A549 (cell line): ENCODE results near the gene CMTM4. TPM values are rescaled to one million over a fixed set of nuclear protein-coding genes. Genes with fewer than 3 reads are reported as not detected.

ENCODE experiments used
- ATAC-seq, 2 experiments: fragments of 200-7000 bp in 1 of 2; fragments of >200 bp in 1 of 2; cut with Nextera tagmentation in 1 of 2; cut with Tn5 transposase in 1 of 2; 3 replicates each; pipeline versions ENCODE4 v1.8.0 to v1.9.1; 2018 to 2020; ENCODE audit warnings: mild to moderate bottlenecking in 1 of 2, moderate library complexity in 1 of 2
- CTCF ChIA-PET: fragments of 300-600 bp; sonication (Branson Sonifier 250); formaldehyde crosslinking; extraction: SDS; loops from one replicate; lab custom pipeline; 2021; ENCODE audit warnings: antibody characterized with exemption, inconsistent platforms; lab: Yijun Ruan, JAX
- POLR2A ChIA-PET: fragments of 350-600 bp; formaldehyde crosslinking; extraction: SDS; loops from one replicate; lab custom pipeline; 2021; ENCODE audit warnings: antibody characterized with exemption, inconsistent platforms; lab: Yijun Ruan, JAX
- DNase-seq, 2 experiments: peaks; one replicate each; pipeline versions ENCODE4 v3.0.0 to v3.0.0-alpha.2; 2011 to 2016; ENCODE audit warnings: low read depth in 1 of 2, low spot score in 1 of 2
- FAIRE-seq: peaks from 2 replicates; lab custom pipeline; 2011; peaks lifted over from hg19 to GRCh38; lab: Jason Lieb, UNC
- H3K27ac ChIP-seq, 2 experiments: fragments of >200 bp; sonication (Bioruptor Twin); formaldehyde crosslinking; 3 replicates each; pipeline ENCODE4 v1.5.1; 2016 to 2017
- H3K4me1 ChIP-seq: fragments of >200 bp; sonication (Bioruptor Twin); formaldehyde crosslinking; 3 replicates; pipeline ENCODE4 v1.6.1; 2016
- H3K4me2 ChIP-seq: fragments of >200 bp; sonication (Bioruptor Twin); formaldehyde crosslinking; 3 replicates; pipeline ENCODE4 v1.6.1; 2016
- H3K4me3 ChIP-seq: fragments of >200 bp; sonication (Bioruptor Twin); formaldehyde crosslinking; 3 replicates; pipeline ENCODE4 v1.5.1; 2016
- H3K9me3 ChIP-seq: fragments of >200 bp; sonication (Bioruptor Twin); formaldehyde crosslinking; 3 replicates; pipeline ENCODE4 v1.6.1; 2016
- BHLHE40 ChIP-seq: IDR thresholded peaks from 2 replicates; pipeline ENCODE4 v1.6.1; 2012; ENCODE audit warnings: low read depth, low read length, inconsistent platforms
- CBX2 ChIP-seq: fragments of 200-600 bp; sonication (generic); IDR thresholded peaks from 2 replicates; pipeline ENCODE4 v1.6.1; 2016; ENCODE audit warnings: low read depth, mild to moderate bottlenecking, borderline replicate concordance
- EHF ChIP-seq: fragments of 250-450 bp; sonication (Bioruptor Pico); IDR thresholded peaks from 2 replicates; pipeline ENCODE4 v1.5.0; 2020; ENCODE audit warnings: mild to moderate bottlenecking
- EHMT2 ChIP-seq: fragments of 200-600 bp; sonication (generic); IDR thresholded peaks from 2 replicates; pipeline ENCODE4 v1.6.1; 2016; ENCODE audit warnings: antibody characterized with exemption, low read depth, mild to moderate bottlenecking, moderate library complexity
- EP300 ChIP-seq, 2 experiments: fragments of >200 bp; sonication (Bioruptor Twin); formaldehyde crosslinking; IDR thresholded peaks; 2 replicates in 1 of 2; 3 replicates in 1 of 2; pipeline ENCODE4 v1.6.1; 2016 to 2017
- ESRRA ChIP-seq: fragments of 150-350 bp; IDR thresholded peaks from 2 replicates; pipeline ENCODE4 v1.6.1; 2014; ENCODE audit warnings: mild to moderate bottlenecking, low read length, borderline replicate concordance
- FOSL2 ChIP-seq, 2 experiments: fragments of 450-650 bp in 1 of 2; fragments of >200 bp in 1 of 2; sonication (Bioruptor Twin) in 1 of 2; formaldehyde crosslinking; IDR thresholded peaks; 2 replicates each; pipeline versions ENCODE4 v1.5.0 to v1.6.1; 2016 to 2020; ENCODE audit warnings: mild to moderate bottlenecking in 1 of 2, moderate library complexity in 1 of 2
- FOXS1 ChIP-seq: fragments of 250-450 bp; sonication (Bioruptor Pico); IDR thresholded peaks from 2 replicates; pipeline ENCODE4 v1.5.0; 2020; ENCODE audit warnings: mild to moderate bottlenecking, moderate library complexity
- GATA3 ChIP-seq: IDR thresholded peaks from 2 replicates; pipeline ENCODE4 v1.6.1; 2012; ENCODE audit warnings: borderline replicate concordance
- HOXA7 ChIP-seq: fragments of 250-450 bp; sonication (Bioruptor Pico); IDR thresholded peaks from 2 replicates; pipeline ENCODE4 v1.5.0; 2020; ENCODE audit warnings: mild to moderate bottlenecking, moderate library complexity
- JUNB ChIP-seq: fragments of >200 bp; sonication (Bioruptor Twin); formaldehyde crosslinking; IDR thresholded peaks from 2 replicates; pipeline ENCODE4 v1.6.1; 2016
- KDM5A ChIP-seq: fragments of 200-600 bp; sonication (generic); IDR thresholded peaks from 2 replicates; pipeline ENCODE4 v1.6.1; 2016; ENCODE audit warnings: antibody characterized with exemption, mild to moderate bottlenecking
- NFE2L2 ChIP-seq: fragments of 150-350 bp; conservative IDR thresholded peaks from 2 replicates; pipeline ENCODE4 v1.6.1; 2014; ENCODE audit warnings: low read length
- NR3C1 ChIP-seq: fragments of >200 bp; sonication (Bioruptor Twin); formaldehyde crosslinking; IDR thresholded peaks from 3 replicates; pipeline ENCODE4 v1.6.1; 2017
- RAD21 ChIP-seq, 2 experiments: fragments of >200 bp in 1 of 2; sonication (Bioruptor Twin) in 1 of 2; formaldehyde crosslinking in 1 of 2; IDR thresholded peaks in 1 of 2; conservative IDR thresholded peaks in 1 of 2; 2 replicates in 1 of 2; 3 replicates in 1 of 2; pipeline ENCODE4 v1.6.1; 2012 to 2018; ENCODE audit warnings: inconsistent platforms in 1 of 2
- ZFP36 ChIP-seq: fragments of 450-650 bp; IDR thresholded peaks from 2 replicates; pipeline ENCODE4 v1.6.1; 2014; ENCODE audit warnings: borderline replicate concordance; ENCODE audit not compliant: partially characterized antibody
- ZNF302 ChIP-seq: fragments of 250-450 bp; sonication (Bioruptor Pico); IDR thresholded peaks from 2 replicates; pipeline ENCODE4 v1.9.0; 2021; ENCODE audit warnings: inconsistent platforms, mild to moderate bottlenecking, moderate library complexity
- WGBS: methylation state at CpG from one replicate; pipeline ENCODE4 v1.1.6; 2017; ENCODE audit errors: missing lambda C conversion rate; 5-methylcytosine and 5-hydroxymethylcytosine counted together
- polyA plus RNA-seq, 4 experiments: library from polyadenylated mRNA; depleted of rRNA in 3 of 4; stranded (reverse); fragments of >200 nt; fragmentation: RNase III in 1 of 4; extraction: RNeasy Plus Mini Kit Qiagen cat#74134 plus additional on column Dnase treatment in 1 of 4; gene quantifications; 2 replicates in 3 of 4; 3 replicates in 1 of 4; pipeline ENCODE4 v1.2.3, GENCODE V29; 2011 to 2017
- TF ChIP-seq, protein P1 (sequence below): fragments of >200 bp; sonication (Bioruptor Twin); formaldehyde crosslinking; IDR thresholded peaks from 2 replicates; pipeline ENCODE4 v1.6.1; 2016
- TF ChIP-seq, protein P2 (sequence below): fragments of 250-450 bp; sonication (Bioruptor Pico); IDR thresholded peaks from 2 replicates; pipeline ENCODE4 v1.5.0; 2020; ENCODE audit warnings: low read depth, mild to moderate bottlenecking, moderate library complexity
- TF ChIP-seq, protein P3 (sequence below): fragments of >200 bp; sonication (Bioruptor Twin); formaldehyde crosslinking; IDR thresholded peaks from 3 replicates; pipeline ENCODE4 v1.6.1; 2016
- TF ChIP-seq, protein P4 (sequence below): IDR thresholded peaks from 2 replicates; pipeline ENCODE4 v1.6.1; 2012

Gene CMTM4
- polyA plus RNA-seq, 2 of the 4 experiments (the other 2 are of a cell fraction) = 24.8 to 58.6 TPM

DNA sequence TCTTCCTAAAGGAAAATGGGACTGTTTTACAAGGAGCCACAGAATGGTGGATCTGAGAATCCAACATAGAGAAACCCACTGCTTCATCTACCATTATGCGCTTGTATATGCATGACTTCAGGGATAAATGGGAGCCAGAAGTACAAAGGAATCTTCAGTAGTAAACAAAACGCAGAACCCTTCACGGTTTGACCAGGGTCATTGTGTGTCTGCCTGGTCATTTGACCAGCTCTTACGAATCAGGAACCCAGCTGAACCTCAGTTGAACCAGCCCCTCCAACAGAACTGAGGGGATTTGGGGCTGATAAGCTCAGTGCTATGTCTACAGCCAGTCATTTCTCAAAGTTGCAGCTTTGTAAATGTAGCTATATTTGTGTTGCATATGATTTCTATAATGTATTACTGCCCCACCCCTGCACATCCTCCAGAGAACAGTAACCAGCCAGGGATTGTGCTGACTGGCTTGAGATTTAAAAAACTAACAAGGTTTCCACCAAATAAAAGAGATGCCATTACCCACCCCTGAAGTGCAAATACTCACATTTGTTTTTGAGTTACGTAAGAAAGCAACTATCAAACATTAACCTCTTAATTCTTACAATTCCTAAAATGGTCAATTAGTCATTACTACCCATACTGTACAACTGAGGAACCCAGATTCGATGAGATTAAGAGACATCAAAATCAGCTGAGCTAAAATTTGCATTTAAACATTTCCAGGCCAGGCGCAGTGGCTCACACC, 6.3 kb downstream of the CMTM4 start:
- no peak for FAIRE-seq

DNA sequence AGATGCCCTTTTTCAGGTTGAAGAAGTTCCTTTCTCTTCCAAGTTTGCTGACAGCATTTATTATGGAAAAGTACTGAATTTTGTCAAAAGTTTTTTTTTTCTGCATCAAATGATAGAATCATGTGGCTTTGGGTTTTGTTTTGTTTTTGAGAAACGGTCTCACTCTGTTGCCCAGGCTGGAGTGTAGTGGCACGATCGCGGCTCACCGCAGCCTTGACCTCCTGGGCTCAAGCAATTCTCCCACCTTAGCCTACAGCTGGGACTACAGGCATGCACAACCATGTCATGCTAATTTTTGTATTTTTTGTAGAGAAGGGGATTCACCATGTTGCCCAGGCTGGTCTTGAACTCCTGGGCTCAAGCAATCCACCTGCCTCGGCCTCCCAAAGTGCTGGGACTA, 7.3 kb downstream of the CMTM4 start:
- no peak for DNase-seq
- 94% methylated on average over 6 of the region's 6 CpGs for WGBS
- H3K27ac ChIP-seq = no peak overlapping the region
- no peak overlapping the region for H3K4me3 ChIP-seq
- FAIRE-seq = no peak
- H3K4me1 ChIP-seq = peaks cover 32% of the 10 kb centered on the region
- no peak overlapping the region for H3K4me2 ChIP-seq
- TF ChIP-seq, protein P1, sequence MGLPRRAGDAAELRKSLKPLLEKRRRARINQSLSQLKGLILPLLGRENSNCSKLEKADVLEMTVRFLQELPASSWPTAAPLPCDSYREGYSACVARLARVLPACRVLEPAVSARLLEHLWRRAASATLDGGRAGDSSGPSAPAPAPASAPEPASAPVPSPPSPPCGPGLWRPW = no peak
- TF ChIP-seq HOXA7 (CRISPR knock-in tag) (no peak), EHF (CRISPR knock-in tag) (no peak), FOXS1 (CRISPR knock-in tag) (no peak), EHMT2 (no peak), ZNF302 (CRISPR knock-in tag) (no peak), ZFP36 (no peak), CBX2 (no peak), BHLHE40 (no peak), NFE2L2 (no peak), RAD21 (conservative IDR thresholded peaks at IDR 0.05 in 1 of 2, IDR thresholded peaks at IDR 0.05 in 1 of 2) (no peak), ESRRA (no peak), EP300 (IDR thresholded peaks at IDR 0.05) (no peak), KDM5A (no peak), JUNB (no peak), FOSL2 (IDR thresholded peaks at IDR 0.05) (no peak), FOSL2 (CRISPR knock-in tag; IDR thresholded peaks at IDR 0.05) (no peak)
- TF ChIP-seq, protein P2, sequence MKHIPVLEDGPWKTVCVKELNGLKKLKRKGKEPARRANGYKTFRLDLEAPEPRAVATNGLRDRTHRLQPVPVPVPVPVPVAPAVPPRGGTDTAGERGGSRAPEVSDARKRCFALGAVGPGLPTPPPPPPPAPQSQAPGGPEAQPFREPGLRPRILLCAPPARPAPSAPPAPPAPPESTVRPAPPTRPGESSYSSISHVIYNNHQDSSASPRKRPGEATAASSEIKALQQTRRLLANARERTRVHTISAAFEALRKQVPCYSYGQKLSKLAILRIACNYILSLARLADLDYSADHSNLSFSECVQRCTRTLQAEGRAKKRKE (CRISPR knock-in tag) = no peak
- TF ChIP-seq, protein P3, sequence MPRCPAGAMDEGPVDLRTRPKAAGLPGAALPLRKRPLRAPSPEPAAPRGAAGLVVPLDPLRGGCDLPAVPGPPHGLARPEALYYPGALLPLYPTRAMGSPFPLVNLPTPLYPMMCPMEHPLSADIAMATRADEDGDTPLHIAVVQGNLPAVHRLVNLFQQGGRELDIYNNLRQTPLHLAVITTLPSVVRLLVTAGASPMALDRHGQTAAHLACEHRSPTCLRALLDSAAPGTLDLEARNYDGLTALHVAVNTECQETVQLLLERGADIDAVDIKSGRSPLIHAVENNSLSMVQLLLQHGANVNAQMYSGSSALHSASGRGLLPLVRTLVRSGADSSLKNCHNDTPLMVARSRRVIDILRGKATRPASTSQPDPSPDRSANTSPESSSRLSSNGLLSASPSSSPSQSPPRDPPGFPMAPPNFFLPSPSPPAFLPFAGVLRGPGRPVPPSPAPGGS = no peak
- TF ChIP-seq, protein P4, sequence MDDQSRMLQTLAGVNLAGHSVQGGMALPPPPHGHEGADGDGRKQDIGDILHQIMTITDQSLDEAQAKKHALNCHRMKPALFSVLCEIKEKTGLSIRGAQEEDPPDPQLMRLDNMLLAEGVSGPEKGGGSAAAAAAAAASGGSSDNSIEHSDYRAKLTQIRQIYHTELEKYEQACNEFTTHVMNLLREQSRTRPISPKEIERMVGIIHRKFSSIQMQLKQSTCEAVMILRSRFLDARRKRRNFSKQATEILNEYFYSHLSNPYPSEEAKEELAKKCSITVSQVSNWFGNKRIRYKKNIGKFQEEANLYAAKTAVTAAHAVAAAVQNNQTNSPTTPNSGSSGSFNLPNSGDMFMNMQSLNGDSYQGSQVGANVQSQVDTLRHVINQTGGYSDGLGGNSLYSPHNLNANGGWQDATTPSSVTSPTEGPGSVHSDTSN = no peak
- H3K9me3 ChIP-seq = no peaks in the 10 kb centered on the region
- ChIA-PET CTCF (interaction anchor here (2.6 kb wide), 1 partner anchor 38 kb away, joined by 7 read pairs; no protein-coding TSS in a partner anchor), POLR2A (no interaction called here)
- ATAC-seq = no peak

More for the DNA sequence above, 6.3 kb downstream of the CMTM4 start:
- 55% methylated on average over 7 of the region's 7 CpGs for WGBS
- peaks cover 41% of the 10 kb centered on the region for H3K4me1 ChIP-seq
- ATAC-seq (peak in 1 of 2 experiments; percentile 46; a peak in 2 of 6 replicates), DNase-seq (no peak)
- no peak for TF ChIP-seq GATA3
- TF ChIP-seq FOXS1 (CRISPR knock-in tag) = no peak
- TF ChIP-seq JUNB = no peak
- TF ChIP-seq NR3C1 = no peak
- no peaks in the 10 kb centered on the region for H3K9me3 ChIP-seq
- peak overlapping the region in 1 of 2 experiments; percentile 14; a peak in 1 of 6 replicates for H3K27ac ChIP-seq
- ChIA-PET CTCF (interaction anchor here (0.8 to 3.0 kb wide), 6 partner anchors 9 to 140 kb away, joined by 3 to 15 read pairs (median 6); partner anchors contain the start of genes DYNC1LI2 and NAE1), POLR2A (no interaction called here)
- H3K4me3 ChIP-seq = no peak overlapping the region
- peak overlapping the region; percentile 52 for H3K4me2 ChIP-seq
